GM12878 (cell line): ENCODE results near the gene ABCC3. TPM values are rescaled to one million over a fixed set of nuclear protein-coding genes. Genes with fewer than 3 reads are reported as not detected.

ENCODE experiments used
- ATAC-seq: fragments of 200-7000 bp; cut with Tn5 transposase; 3 replicates; pipeline ENCODE4 v1.9.1; 2020; ENCODE audit warnings: mild to moderate bottlenecking, moderate library complexity
- BruUV-seq: library from RNA; stranded (reverse); fragments of 400-500 nt; replicated peaks from 2 replicates; lab custom pipeline; 2021; lab: Mats Ljungman, UMichigan
- CTCF ChIA-PET: fragments of 300-600 bp; sonication (Branson Sonifier 250); formaldehyde crosslinking; extraction: SDS; loops from one replicate; lab custom pipeline; 2021; ENCODE audit warnings: inconsistent platforms; lab: Yijun Ruan, JAX
- POLR2A ChIA-PET: fragments of 350-600 bp; formaldehyde crosslinking; extraction: SDS; loops from one replicate; lab custom pipeline; 2021; ENCODE audit warnings: inconsistent platforms; lab: Charles Lee
- RAD21 ChIA-PET: fragments of 300-600 bp; sonication (Branson Sonifier 250); formaldehyde crosslinking; loops from one replicate; lab custom pipeline; 2023; ENCODE audit warnings: antibody characterized with exemption; ENCODE audit not compliant: unreplicated experiment; lab: Charles Lee
- SMC1A ChIA-PET: fragments of 300-600 bp; sonication (Branson Sonifier 250); formaldehyde crosslinking; loops from one replicate; lab custom pipeline; 2023; ENCODE audit not compliant: unreplicated experiment, uncharacterized antibody; lab: Charles Lee
- DNase-seq: peaks from one replicate; pipeline ENCODE4 v3.0.0-alpha.2; 2011; ENCODE audit warnings: low read depth, low spot score
- FAIRE-seq: peaks from 3 replicates; lab custom pipeline; 2011; peaks lifted over from hg19 to GRCh38; lab: Jason Lieb, UNC
- H2AFZ ChIP-seq: 2 replicates; pipeline ENCODE4 v1.6.0; 2011; ENCODE audit warnings: low read depth, low read length, control low read depth; ENCODE audit not compliant: control insufficient read depth
- H3K27ac ChIP-seq: 2 replicates; pipeline ENCODE4 v1.5.1; 2011; ENCODE audit warnings: control low read depth; ENCODE audit not compliant: control insufficient read depth, insufficient read depth
- H3K27me3 ChIP-seq, 2 experiments: replicated peaks in 1 of 2; 2 replicates each; pipeline versions ENCODE4 v1.6.0 to v1.6.1; 2011; ENCODE audit warnings: low read length in 1 of 2; ENCODE audit not compliant: control insufficient read depth in 2 of 2, insufficient read depth in 2 of 2
- H3K36me3 ChIP-seq, 2 experiments: 2 replicates each; pipeline ENCODE4 v1.5.1; 2011; ENCODE audit warnings: low read length in 1 of 2; ENCODE audit not compliant: control insufficient read depth in 2 of 2, insufficient read depth in 2 of 2
- H3K4me1 ChIP-seq: 2 replicates; pipeline ENCODE4 v1.6.1; 2011; ENCODE audit warnings: mild to moderate bottlenecking, low read length, moderate library complexity, mixed read lengths; ENCODE audit not compliant: control insufficient read depth, insufficient read depth
- H3K4me2 ChIP-seq: 2 replicates; pipeline ENCODE4 v1.6.0; 2011; ENCODE audit warnings: control low read depth; ENCODE audit not compliant: control insufficient read depth, insufficient read depth
- H3K4me3 ChIP-seq: fragments of 200-600 bp; sonication (generic); 2 replicates; pipeline ENCODE4 v1.5.1; 2016
- H3K79me2 ChIP-seq: 2 replicates; pipeline ENCODE4 v1.6.0; 2011; ENCODE audit warnings: low read length; ENCODE audit not compliant: control insufficient read depth, insufficient read depth
- H3K9ac ChIP-seq: 2 replicates; pipeline ENCODE4 v1.8.0; 2011; ENCODE audit warnings: low read length, control low read depth, mixed read lengths; ENCODE audit not compliant: control insufficient read depth, insufficient read depth
- H3K9me3 ChIP-seq: replicated peaks from 3 replicates; pipeline ENCODE4 v1.5.1; 2011; ENCODE audit warnings: mild to moderate bottlenecking, low read length; ENCODE audit not compliant: control insufficient read depth, insufficient read depth
- H4K20me1 ChIP-seq: 2 replicates; pipeline ENCODE4 v1.6.0; 2011; ENCODE audit not compliant: control insufficient read depth, insufficient read depth
- ATF7 ChIP-seq: fragments of 450-650 bp; IDR thresholded peaks from 2 replicates; pipeline ENCODE4 v1.6.1; 2016; ENCODE audit warnings: low read depth, mild to moderate bottlenecking
- BACH1 ChIP-seq: fragments of 450-650 bp; IDR thresholded peaks from 2 replicates; pipeline ENCODE4 v1.6.1; 2017; ENCODE audit warnings: mild to moderate bottlenecking, borderline replicate concordance
- KAT2A ChIP-seq: conservative IDR thresholded peaks from 2 replicates; pipeline ENCODE4 v1.6.1; 2011; ENCODE audit warnings: low read depth, low read length; ENCODE audit not compliant: control insufficient read depth
- LARP7 ChIP-seq: fragments of 450-650 bp; IDR thresholded peaks from 2 replicates; pipeline ENCODE4 v1.6.1; 2017; ENCODE audit warnings: mild to moderate bottlenecking
- MLLT1 ChIP-seq: fragments of 450-650 bp; IDR thresholded peaks from 2 replicates; pipeline ENCODE4 v1.6.1; 2016; ENCODE audit warnings: mild to moderate bottlenecking
- PBX3 ChIP-seq: IDR thresholded peaks from 2 replicates; pipeline ENCODE4 v1.6.1; 2011; ENCODE audit warnings: mild to moderate bottlenecking, low read depth, low read length, moderate library complexity; ENCODE audit not compliant: insufficient replicate concordance
- POLR2A ChIP-seq: IDR thresholded peaks from 2 replicates; pipeline ENCODE4 v1.6.1; 2011; ENCODE audit warnings: low read depth, mild to moderate bottlenecking, low read length
- RCOR1 ChIP-seq: conservative IDR thresholded peaks from 2 replicates; pipeline ENCODE4 v1.6.1; 2012; ENCODE audit warnings: low read depth, low read length, improper control_type of control experiment
- ZBED1 ChIP-seq: IDR thresholded peaks from 2 replicates; pipeline ENCODE4 v1.6.1; 2016; ENCODE audit warnings: borderline replicate concordance
- ZBTB11 ChIP-seq: fragments of 450-650 bp; formaldehyde crosslinking; IDR thresholded peaks from 2 replicates; pipeline ENCODE4 v1.5.0; 2022; ENCODE audit warnings: mild to moderate bottlenecking, missing genetic modification characterization
- ZNF384 ChIP-seq: IDR thresholded peaks from 2 replicates; pipeline ENCODE4 v1.6.1; 2012; ENCODE audit warnings: low read depth, mild to moderate bottlenecking, low read length, improper control_type of control experiment, borderline replicate concordance
- WGBS: methylation state at CpG from one replicate; pipeline ENCODE4 v1.1.6; 2016; ENCODE audit warnings: low lambda C conversion rate; ENCODE audit not compliant: insufficient replicate concordance, insufficient coverage; ENCODE audit errors: missing lambda C conversion rate; 5-methylcytosine and 5-hydroxymethylcytosine counted together
- in situ Hi-C: fragments of 300-500 bp; cut with MboI; formaldehyde crosslinking; loops from 9 replicates; pipeline ENCODE4 v1.14.3; 2018; ENCODE audit warnings: mixed read lengths
- intact Hi-C: fragments of 100-400 bp; cut with micrococcal nuclease; formaldehyde crosslinking; loops from one replicate; pipeline ENCODE4 v1.14.2; 2022; ENCODE audit not compliant: unreplicated experiment
- polyA plus RNA-seq, 11 experiments: library from polyadenylated mRNA; depleted of rRNA in 4 of 11; unstranded in 6 of 11; stranded (reverse) in 5 of 11; fragments of >200 nt; fragmentation: Nextera tagmentation in 4 of 11; fragmentation: Illumina TruSeq in 1 of 11; extraction: Ambion mirVana in 4 of 11; extraction: Trizol in 1 of 11; gene quantifications; 1 replicate in 1 of 11; 2 replicates in 10 of 11; pipeline versions ENCODE4 v1.2.1 to v1.2.3, GENCODE V29; 2011 to 2016; ENCODE audit warnings: inconsistent platforms in 2 of 11, missing spikeins in 2 of 11, low read depth in 1 of 11
- total RNA-seq, 4 experiments: library from RNA; depleted of rRNA in 3 of 4; stranded (reverse); fragments of >200 nt in 3 of 4; fragmentation: Illumina TruSeq in 1 of 4; extraction: Trizol in 1 of 4; gene quantifications; 2 replicates each; pipeline versions ENCODE4 v1.2.1 to v1.2.3, GENCODE V29; 2013 to 2021

The ABCC3 gene
- total and polyA plus RNA-seq, 10 of the 15 experiments (the other 5 are each of a cell fraction or from before 2014, with no cell fraction given) = 0.21 to 2.3 (median 0.71) TPM; not detected in 6

- Histone ChIP-seq H3K79me2 (no peaks in the 10 kb centered on the region), H3K4me3 (no peak overlapping the region), H3K27ac (no peak overlapping the region), H4K20me1 (no peaks in the 10 kb centered on the region), H3K9me3 (no peaks in the 10 kb centered on the region), H3K27me3 (peaks cover 0 to 1% of the 10 kb centered on the region in 2 experiments; a peak in 2 of 4 replicates), H2AFZ (no peak overlapping the region), H3K4me2 (no peak overlapping the region), H3K36me3 (no peaks in the 10 kb centered on the region), H3K9ac (no peak overlapping the region), H3K4me1 (no peaks in the 10 kb centered on the region)
- DNase-seq = no peak
- ChIA-PET CTCF (interaction anchor here (2.2 to 17.1 kb wide), 3 partner anchors 14 to 141 kb away, joined by 9 to 211 read pairs (median 70); partner anchors contain the start of gene ABCC3), RAD21 (interaction anchor here (0.7 to 2.2 kb wide), 2 partner anchors 70 to 143 kb away, joined by 4 to 7 read pairs; no protein-coding TSS in a partner anchor), SMC1A (interaction anchor here (1.6 kb wide), 1 partner anchor 140 kb away, joined by 7 read pairs; no protein-coding TSS in a partner anchor), POLR2A (interaction anchor here (0.7 kb wide), 2 partner anchors 37 to 77 kb away, joined by 3 to 5 read pairs; no protein-coding TSS in a partner anchor)
- no peak for ATAC-seq
- no TSS peak for BruUV-seq
- in situ Hi-C loops (loop anchor here (10.0 kb wide), 1 partner anchor 140 kb away; no protein-coding TSS in a partner anchor), intact Hi-C loops (no loop called here)
- FAIRE-seq = no peak
- 8% methylated on average over 4 of the region's 7 CpGs for WGBS
- TF ChIP-seq LARP7 (no peak), ZBED1 (no peak), PBX3 (no peak), ATF7 (no peak), ZBTB11 (CRISPR knock-in tag) (no peak), MLLT1 (no peak), KAT2A (no peak), BACH1 (no peak), POLR2A (no peak), RCOR1 (no peak), ZNF384 (no peak)
These were observed 10.3 kb upstream of the ABCC3 start for GRCh38 chr17:50624321-50624934.
